Panc1 (cell line): ENCODE results near the gene FBXL4.

Source experiments
- POLR2AphosphoS5 ChIP-seq: IDR thresholded peaks from 2 replicates; pipeline ENCODE4 v1.6.1; 2012; ENCODE audit warnings: mild to moderate bottlenecking, low read depth, low read length, moderate library complexity
- SIN3A ChIP-seq: IDR thresholded peaks from 2 replicates; pipeline ENCODE4 v1.6.1; 2012; ENCODE audit warnings: low read depth, mild to moderate bottlenecking, low read length, moderate library complexity, borderline replicate concordance; ENCODE audit not compliant: insufficient read depth
- TF ChIP-seq, protein P1 (sequence below): fragments of 450-650 bp; IDR thresholded peaks from 2 replicates; pipeline ENCODE4 v1.5.1; 2017; ENCODE audit warnings: mild to moderate bottlenecking

GRCh38 chr6:98838032-98838431, 109.7 kb downstream of the FBXL4 start:
- TF ChIP-seq, protein P1, sequence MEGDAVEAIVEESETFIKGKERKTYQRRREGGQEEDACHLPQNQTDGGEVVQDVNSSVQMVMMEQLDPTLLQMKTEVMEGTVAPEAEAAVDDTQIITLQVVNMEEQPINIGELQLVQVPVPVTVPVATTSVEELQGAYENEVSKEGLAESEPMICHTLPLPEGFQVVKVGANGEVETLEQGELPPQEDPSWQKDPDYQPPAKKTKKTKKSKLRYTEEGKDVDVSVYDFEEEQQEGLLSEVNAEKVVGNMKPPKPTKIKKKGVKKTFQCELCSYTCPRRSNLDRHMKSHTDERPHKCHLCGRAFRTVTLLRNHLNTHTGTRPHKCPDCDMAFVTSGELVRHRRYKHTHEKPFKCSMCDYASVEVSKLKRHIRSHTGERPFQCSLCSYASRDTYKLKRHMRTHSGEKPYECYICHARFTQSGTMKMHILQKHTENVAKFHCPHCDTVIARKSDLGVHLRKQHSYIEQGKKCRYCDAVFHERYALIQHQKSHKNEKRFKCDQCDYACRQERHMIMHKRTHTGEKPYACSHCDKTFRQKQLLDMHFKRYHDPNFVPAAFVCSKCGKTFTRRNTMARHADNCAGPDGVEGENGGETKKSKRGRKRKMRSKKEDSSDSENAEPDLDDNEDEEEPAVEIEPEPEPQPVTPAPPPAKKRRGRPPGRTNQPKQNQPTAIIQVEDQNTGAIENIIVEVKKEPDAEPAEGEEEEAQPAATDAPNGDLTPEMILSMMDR: no peak
- TF ChIP-seq POLR2AphosphoS5 (no peak), SIN3A (no peak)
